Measurements from ENCODE around the gene PDE4D.
"Not testable (repeated sequence)": the region's sequence is repeated elsewhere in the genome, so short reads cannot be mapped to it uniquely, and the experiment has no call there.

Gene PDE4D

GRCh38 chr5:59002162-59002825 is 891.2 kb downstream of the PDE4D start:
- DNase-seq (no peak), ATAC-seq (replicated peaks) (no peak)
- no peak overlapping the region for H3K4me3 Mint-ChIP-seq
- H3K27ac Mint-ChIP-seq, result no peak overlapping the region
- H3K27me3 Mint-ChIP-seq, result no peaks in the 10 kb centered on the region
- no peaks in the 10 kb centered on the region for H3K9me3 Mint-ChIP-seq
- no peaks in the 10 kb centered on the region for H3K4me1 Mint-ChIP-seq
- no peaks in the 10 kb centered on the region for H3K36me3 Mint-ChIP-seq

GRCh38 chr5:59001716-59002115 is 891.8 kb downstream of the PDE4D start:
- Mint-ChIP-seq H3K27ac (no peak overlapping the region), H3K9me3 (no peaks in the 10 kb centered on the region), H3K4me3 (no peak overlapping the region), H3K27me3 (no peaks in the 10 kb centered on the region), H3K4me1 (no peaks in the 10 kb centered on the region), H3K36me3 (no peaks in the 10 kb centered on the region)
- no peak for ATAC-seq (replicated peaks)
- DNase-seq, result no peak

GRCh38 chr5:59001154-59001553 is 892.4 kb downstream of the PDE4D start:
- ATAC-seq (replicated peaks) (no peak), DNase-seq (no peak)
- Mint-ChIP-seq H3K4me1 (no peaks in the 10 kb centered on the region), H3K9me3 (no peaks in the 10 kb centered on the region), H3K4me3 (no peak overlapping the region), H3K27me3 (no peaks in the 10 kb centered on the region), H3K36me3 (no peaks in the 10 kb centered on the region), H3K27ac (no peak overlapping the region)

GRCh38 chr5:59000211-59000610 is 893.3 kb downstream of the PDE4D start:
- H3K36me3 Mint-ChIP-seq, result peaks cover 0 to 3% of the 10 kb centered on the region in 2 donors
- DNase-seq, result no peak
- H3K9me3 Mint-ChIP-seq, result peaks cover 0 to 3% of the 10 kb centered on the region in 2 donors
- H3K27me3 Mint-ChIP-seq, result no peaks in the 10 kb centered on the region
- no peaks in the 10 kb centered on the region for H3K4me1 Mint-ChIP-seq
- no peak overlapping the region for H3K4me3 Mint-ChIP-seq
- ATAC-seq (replicated peaks), result no peak
- H3K27ac Mint-ChIP-seq, result no peak overlapping the region

- H3K4me1 Mint-ChIP-seq, result no peaks in the 10 kb centered on the region
- DNase-seq (no peak), ATAC-seq (replicated peaks) (no peak)
- no peak overlapping the region for H3K27ac Mint-ChIP-seq
- no peaks in the 10 kb centered on the region for H3K27me3 Mint-ChIP-seq
- peaks cover 0 to 3% of the 10 kb centered on the region in 2 donors for H3K9me3 Mint-ChIP-seq
- H3K4me3 Mint-ChIP-seq, result no peak overlapping the region
- H3K36me3 Mint-ChIP-seq, result peaks cover 0 to 3% of the 10 kb centered on the region in 2 donors
These were observed 893.7 kb downstream of the PDE4D start for GRCh38 chr5:58999804-59000203.

GRCh38 chr5:58998544-58998943 is 895.0 kb downstream of the PDE4D start:
- DNase-seq (no peak), ATAC-seq (replicated peaks) (no peak)
- Mint-ChIP-seq H3K36me3 (peaks cover 0 to 3% of the 10 kb centered on the region in 2 donors), H3K27ac (no peak overlapping the region), H3K27me3 (no peaks in the 10 kb centered on the region), H3K4me3 (no peak overlapping the region), H3K4me1 (no peaks in the 10 kb centered on the region), H3K9me3 (peaks cover 0 to 3% of the 10 kb centered on the region in 2 donors)

- not testable (repeated sequence) for H3K9me3 Mint-ChIP-seq; H3K27ac Mint-ChIP-seq; H3K27me3 Mint-ChIP-seq; DNase-seq; H3K4me1 Mint-ChIP-seq; H3K4me3 Mint-ChIP-seq; H3K36me3 Mint-ChIP-seq; ATAC-seq (replicated peaks)
These were observed 897.7 kb downstream of the PDE4D start for GRCh38 chr5:58995779-58996178.

GRCh38 chr5:58993461-58993860 is 900.1 kb downstream of the PDE4D start:
- DNase-seq, result no peak

GRCh38 chr5:58988938-58989337 is 904.6 kb downstream of the PDE4D start:
- Mint-ChIP-seq H3K9me3 (no peaks in the 10 kb centered on the region), H3K4me3 (no peak overlapping the region), H3K27ac (no peak overlapping the region), H3K27me3 (no peaks in the 10 kb centered on the region), H3K36me3 (peaks cover 0 to 2% of the 10 kb centered on the region in 2 donors), H3K4me1 (no peaks in the 10 kb centered on the region)
- ATAC-seq (replicated peaks), result no peak
- DNase-seq, result no peak

More at GRCh38 chr5:58993461-58993860, 900.1 kb downstream of the PDE4D start:
- H3K9me3 Mint-ChIP-seq, result peaks cover 0 to 3% of the 10 kb centered on the region in 2 donors
- no peak for ATAC-seq (replicated peaks)
- H3K27ac Mint-ChIP-seq, result no peak overlapping the region
- H3K27me3 Mint-ChIP-seq, result no peaks in the 10 kb centered on the region
- no peak overlapping the region for H3K4me3 Mint-ChIP-seq
- no peaks in the 10 kb centered on the region for H3K4me1 Mint-ChIP-seq
- H3K36me3 Mint-ChIP-seq, result peaks cover 2 to 3% of the 10 kb centered on the region in 2 donors

- Mint-ChIP-seq H3K27ac (no peak overlapping the region), H3K9me3 (no peaks in the 10 kb centered on the region), H3K36me3 (peaks cover 0 to 2% of the 10 kb centered on the region in 2 donors), H3K27me3 (no peaks in the 10 kb centered on the region), H3K4me3 (no peak overlapping the region), H3K4me1 (no peaks in the 10 kb centered on the region)
- ATAC-seq (replicated peaks) (no peak), DNase-seq (no peak)
These were observed 906.3 kb downstream of the PDE4D start for GRCh38 chr5:58987193-58987592.

- Mint-ChIP-seq H3K9me3 (no peaks in the 10 kb centered on the region), H3K27me3 (no peaks in the 10 kb centered on the region), H3K4me3 (no peak overlapping the region), H3K4me1 (no peaks in the 10 kb centered on the region), H3K36me3 (peaks cover 0 to 2% of the 10 kb centered on the region in 2 donors), H3K27ac (no peak overlapping the region)
- ATAC-seq (replicated peaks) (no peak), DNase-seq (no peak)
These were observed 907.2 kb downstream of the PDE4D start for GRCh38 chr5:58986281-58986680.

- H3K27ac Mint-ChIP-seq, result no peak overlapping the region
- no peaks in the 10 kb centered on the region for H3K27me3 Mint-ChIP-seq
- H3K9me3 Mint-ChIP-seq, result no peaks in the 10 kb centered on the region
- no peak for ATAC-seq (replicated peaks)
- H3K4me1 Mint-ChIP-seq, result no peaks in the 10 kb centered on the region
- no peak for DNase-seq
- H3K36me3 Mint-ChIP-seq, result peaks cover 0 to 2% of the 10 kb centered on the region in 2 donors
- no peak overlapping the region for H3K4me3 Mint-ChIP-seq
These were observed 907.8 kb downstream of the PDE4D start for GRCh38 chr5:58985759-58986158.

- peaks cover 0 to 2% of the 10 kb centered on the region in 2 donors for H3K36me3 Mint-ChIP-seq
- no peaks in the 10 kb centered on the region for H3K4me1 Mint-ChIP-seq
- no peaks in the 10 kb centered on the region for H3K9me3 Mint-ChIP-seq
- no peaks in the 10 kb centered on the region for H3K27me3 Mint-ChIP-seq
- ATAC-seq (replicated peaks), result no peak
- no peak overlapping the region for H3K27ac Mint-ChIP-seq
- no peak for DNase-seq
- no peak overlapping the region for H3K4me3 Mint-ChIP-seq
These were observed 908.2 kb downstream of the PDE4D start for GRCh38 chr5:58985311-58985710.

GRCh38 chr5:58983526-58984452 is 909.7 kb downstream of the PDE4D start:
- ATAC-seq (replicated peaks) (no peak), DNase-seq (no peak)
- no peaks in the 10 kb centered on the region for H3K4me1 Mint-ChIP-seq
- H3K27ac Mint-ChIP-seq, result no peak overlapping the region
- H3K36me3 Mint-ChIP-seq, result peaks cover 0 to 3% of the 10 kb centered on the region in 2 donors
- no peaks in the 10 kb centered on the region for H3K27me3 Mint-ChIP-seq
- no peaks in the 10 kb centered on the region for H3K9me3 Mint-ChIP-seq
- H3K4me3 Mint-ChIP-seq, result no peak overlapping the region

- Mint-ChIP-seq H3K36me3 (peaks cover 0 to 6% of the 10 kb centered on the region in 2 donors), H3K9me3 (no peaks in the 10 kb centered on the region), H3K4me3 (no peak overlapping the region), H3K27me3 (no peaks in the 10 kb centered on the region), H3K4me1 (no peaks in the 10 kb centered on the region), H3K27ac (no peak overlapping the region)
- DNase-seq (no peak), ATAC-seq (replicated peaks) (no peak)
These were observed 912.6 kb downstream of the PDE4D start for GRCh38 chr5:58980890-58981289.

Measured in stimulated activated naive B cell treated with anti-CD40 and anti-IgM and Interleukin-4, amounts not matched to agents 10 μg/mL and 1 μg/mL and 100 μg/mL, for 72 hours (primary cell).